ENCODE data around the gene ADCY3. TPM values are rescaled to one million over a fixed set of nuclear protein-coding genes. Genes with fewer than 3 reads are reported as not detected.
"Not testable (repeated sequence)": the region's sequence is repeated elsewhere in the genome, so short reads cannot be mapped to it uniquely, and the experiment has no call there.

Gene ADCY3
- total RNA-seq, 1 experiment from 2014 or later = 75.6 TPM

DNA sequence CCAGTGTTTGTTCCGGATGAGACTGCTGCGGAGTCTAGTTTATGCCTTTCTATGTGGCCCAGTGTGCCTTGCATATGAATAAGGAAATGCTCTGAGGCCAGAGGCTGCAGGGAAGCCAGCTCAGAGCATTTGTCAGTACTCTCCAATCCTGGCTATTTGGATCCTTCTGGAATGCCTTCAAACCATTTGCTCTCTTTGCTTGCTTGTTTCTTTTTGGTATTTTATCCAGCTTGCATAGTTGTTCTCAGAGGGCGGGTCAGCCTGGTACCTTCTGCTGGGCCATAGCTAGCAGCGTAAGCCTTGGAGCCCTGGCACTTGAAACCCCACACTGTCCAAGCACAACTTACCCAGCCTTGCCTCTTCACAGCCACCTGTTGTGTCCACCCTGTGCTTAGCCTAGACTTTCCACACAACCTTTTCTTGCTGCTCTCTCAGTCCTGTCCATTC is 106.3 kb downstream of the ADCY3 start:
- CTCF ChIA-PET = interaction anchor here (0.8 kb wide), 1 partner anchor 21 kb away, joined by 4 read pairs; the partner anchor contains the start of genes CENPO and PTRHD1
- Mint-ChIP-seq H3K27ac (ENCODE audit: unreplicated experiment) (no peak overlapping the region), H3K4me1 (ENCODE audit: low read depth, unreplicated experiment) (peaks cover 17% of the 10 kb centered on the region), H3K4me3 (ENCODE audit: unreplicated experiment) (no peak overlapping the region), H3K9me3 (ENCODE audit: unreplicated experiment) (no peaks in the 10 kb centered on the region), H3K27me3 (ENCODE audit: insufficient read depth, unreplicated experiment) (no peaks in the 10 kb centered on the region), H3K36me3 (ENCODE audit: insufficient read depth, unreplicated experiment) (peaks cover 76% of the 10 kb centered on the region)
- Histone ChIP-seq H3K9me3 (no peaks in the 10 kb centered on the region), H3K4me3 (ENCODE audit: low read depth, low read length) (no peak overlapping the region), H3K36me3 (ENCODE audit: control insufficient read depth, insufficient read depth, low read length) (peaks cover 2% of the 10 kb centered on the region), H3K4me1 (peaks cover 4% of the 10 kb centered on the region; the same call in 1 of the 2 replicates), H3K27me3 (replicated peaks; ENCODE audit: control insufficient read depth, insufficient read depth, low read length) (no peaks in the 10 kb centered on the region)
- TF ChIP-seq, protein P1, sequence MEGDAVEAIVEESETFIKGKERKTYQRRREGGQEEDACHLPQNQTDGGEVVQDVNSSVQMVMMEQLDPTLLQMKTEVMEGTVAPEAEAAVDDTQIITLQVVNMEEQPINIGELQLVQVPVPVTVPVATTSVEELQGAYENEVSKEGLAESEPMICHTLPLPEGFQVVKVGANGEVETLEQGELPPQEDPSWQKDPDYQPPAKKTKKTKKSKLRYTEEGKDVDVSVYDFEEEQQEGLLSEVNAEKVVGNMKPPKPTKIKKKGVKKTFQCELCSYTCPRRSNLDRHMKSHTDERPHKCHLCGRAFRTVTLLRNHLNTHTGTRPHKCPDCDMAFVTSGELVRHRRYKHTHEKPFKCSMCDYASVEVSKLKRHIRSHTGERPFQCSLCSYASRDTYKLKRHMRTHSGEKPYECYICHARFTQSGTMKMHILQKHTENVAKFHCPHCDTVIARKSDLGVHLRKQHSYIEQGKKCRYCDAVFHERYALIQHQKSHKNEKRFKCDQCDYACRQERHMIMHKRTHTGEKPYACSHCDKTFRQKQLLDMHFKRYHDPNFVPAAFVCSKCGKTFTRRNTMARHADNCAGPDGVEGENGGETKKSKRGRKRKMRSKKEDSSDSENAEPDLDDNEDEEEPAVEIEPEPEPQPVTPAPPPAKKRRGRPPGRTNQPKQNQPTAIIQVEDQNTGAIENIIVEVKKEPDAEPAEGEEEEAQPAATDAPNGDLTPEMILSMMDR (IDR thresholded peaks at IDR 0.05; ENCODE audit: insufficient read depth in 1 of 2, low read depth in 1 of 2, low read length in 1 of 2, severe bottlenecking in 1 of 2, unreplicated experiment in 1 of 2) = no peak
- DNase-seq = no peak
- BruUV-seq (replicated peaks) = no TSS peak
- intact Hi-C loops (cut with micrococcal nuclease; ENCODE audit: unreplicated experiment) = no loop called here
- POLR2A ChIA-PET = no interaction called here

DNA sequence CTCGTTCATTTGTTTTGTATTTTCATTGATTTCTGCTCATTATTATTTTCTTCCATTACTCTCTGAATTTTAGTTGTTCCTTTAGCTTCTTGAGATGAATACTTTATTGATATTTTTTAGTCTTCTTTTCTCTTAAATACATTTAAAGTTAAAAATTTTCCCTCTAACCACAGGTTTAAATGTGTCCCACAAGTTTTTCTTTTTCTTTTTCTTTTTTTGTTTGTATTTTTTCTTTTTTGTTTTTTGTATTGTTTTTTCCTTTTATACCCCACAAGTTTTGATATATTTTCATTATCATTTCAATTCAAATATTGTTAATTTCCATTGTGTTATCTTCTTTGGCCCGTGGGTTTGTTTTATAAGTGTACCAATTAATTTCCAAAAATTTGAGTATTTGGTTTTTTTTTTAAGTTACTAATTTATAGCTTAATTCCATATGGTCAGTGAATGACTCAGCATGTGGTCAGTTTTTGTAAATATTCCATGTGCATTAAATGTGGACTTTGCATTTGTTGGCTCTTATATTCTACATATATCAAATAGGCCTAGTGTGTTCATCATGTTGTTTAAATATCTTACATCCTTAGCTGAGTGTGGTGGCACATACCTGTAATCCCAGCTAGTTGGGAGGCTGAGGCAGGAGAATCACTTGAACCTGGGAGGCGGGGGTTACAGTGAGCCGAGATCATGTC is 110.6 kb downstream of the ADCY3 start:
- no peak for DNase-seq
- Mint-ChIP-seq H3K27me3 (ENCODE audit: insufficient read depth, unreplicated experiment) (no peaks in the 10 kb centered on the region), H3K36me3 (ENCODE audit: insufficient read depth, unreplicated experiment) (peaks cover 66% of the 10 kb centered on the region), H3K4me1 (ENCODE audit: low read depth, unreplicated experiment) (peaks cover 11% of the 10 kb centered on the region), H3K4me3 (ENCODE audit: unreplicated experiment) (no peak overlapping the region), H3K27ac (ENCODE audit: unreplicated experiment) (no peak overlapping the region), H3K9me3 (ENCODE audit: unreplicated experiment) (no peaks in the 10 kb centered on the region)
- BruUV-seq (replicated peaks) = no TSS peak
- TF ChIP-seq, protein P1 (IDR thresholded peaks at IDR 0.05; ENCODE audit: insufficient read depth in 1 of 2, low read depth in 1 of 2, low read length in 1 of 2, severe bottlenecking in 1 of 2, unreplicated experiment in 1 of 2) = no peak
- ChIA-PET CTCF (interaction anchor here (1.2 kb wide), 1 partner anchor 17 kb away, joined by 5 read pairs; the partner anchor contains the start of genes CENPO and PTRHD1), POLR2A (interaction anchor here (1.2 kb wide), 1 partner anchor 16 kb away, joined by 6 read pairs; the partner anchor contains the start of genes CENPO and PTRHD1)
- Histone ChIP-seq H3K4me1 (peaks cover 15% of the 10 kb centered on the region), H3K4me3 (ENCODE audit: low read depth, low read length) (no peak overlapping the region), H3K27me3 (replicated peaks; ENCODE audit: control insufficient read depth, insufficient read depth, low read length) (no peaks in the 10 kb centered on the region), H3K9me3 (no peaks in the 10 kb centered on the region), H3K36me3 (ENCODE audit: control insufficient read depth, insufficient read depth, low read length) (no peaks in the 10 kb centered on the region; the same call in 1 of the 2 replicates)
- intact Hi-C loops (cut with micrococcal nuclease; ENCODE audit: unreplicated experiment) = no loop called here

DNA sequence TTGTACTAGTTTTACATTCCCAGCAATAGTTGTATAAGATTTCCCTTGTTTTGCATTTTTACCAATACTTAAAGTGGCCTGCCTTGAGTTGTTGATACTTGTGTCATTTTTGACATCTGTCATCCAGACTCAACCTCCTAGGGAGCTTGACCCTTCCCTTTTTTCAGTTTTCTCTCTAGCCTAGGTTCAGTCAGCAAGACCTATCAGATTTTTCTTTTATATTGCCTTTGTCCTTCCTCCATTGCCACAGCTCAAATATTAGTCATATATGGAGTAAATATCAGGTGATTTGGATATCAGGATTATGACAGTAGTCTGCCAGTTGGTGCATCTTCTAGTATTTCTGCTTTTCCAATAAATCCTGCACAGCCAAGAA is 113.4 kb downstream of the ADCY3 start:
- H3K36me3 ChIP-seq (ENCODE audit: control insufficient read depth, insufficient read depth, low read length) = no peaks in the 10 kb centered on the region; the same call in 1 of the 2 replicates
- peaks cover 11% of the 10 kb centered on the region for H3K4me1 Mint-ChIP-seq (ENCODE audit: low read depth, unreplicated experiment)
- intact Hi-C loops (cut with micrococcal nuclease; ENCODE audit: unreplicated experiment) = loop anchor here (2.0 kb wide), 1 partner anchor 14 kb away; the partner anchor contains the start of genes CENPO and PTRHD1
- no peaks in the 10 kb centered on the region for H3K27me3 ChIP-seq (replicated peaks; ENCODE audit: control insufficient read depth, insufficient read depth, low read length)
- H3K27me3 Mint-ChIP-seq (ENCODE audit: insufficient read depth, unreplicated experiment) = no peaks in the 10 kb centered on the region
- no TSS peak for BruUV-seq (replicated peaks)
- peak overlapping the region; percentile 24 for H3K27ac Mint-ChIP-seq (ENCODE audit: unreplicated experiment)
- H3K9me3 Mint-ChIP-seq (ENCODE audit: unreplicated experiment) = no peaks in the 10 kb centered on the region
- no peak for DNase-seq
- CTCF ChIA-PET = interaction anchor here (0.5 kb wide), 1 partner anchor 554 kb away, joined by 6 read pairs; no protein-coding TSS in a partner anchor
- no peak overlapping the region for H3K4me3 Mint-ChIP-seq (ENCODE audit: unreplicated experiment)
- POLR2A ChIA-PET = no interaction called here
- peaks cover 58% of the 10 kb centered on the region for H3K36me3 Mint-ChIP-seq (ENCODE audit: insufficient read depth, unreplicated experiment)
- TF ChIP-seq, protein P1 (IDR thresholded peaks at IDR 0.05; ENCODE audit: insufficient read depth in 1 of 2, low read depth in 1 of 2, low read length in 1 of 2, severe bottlenecking in 1 of 2, unreplicated experiment in 1 of 2) = no peak
- no peak overlapping the region for H3K4me3 ChIP-seq (ENCODE audit: low read depth, low read length)
- peaks cover 15% of the 10 kb centered on the region for H3K4me1 ChIP-seq
- no peaks in the 10 kb centered on the region for H3K9me3 ChIP-seq

DNA sequence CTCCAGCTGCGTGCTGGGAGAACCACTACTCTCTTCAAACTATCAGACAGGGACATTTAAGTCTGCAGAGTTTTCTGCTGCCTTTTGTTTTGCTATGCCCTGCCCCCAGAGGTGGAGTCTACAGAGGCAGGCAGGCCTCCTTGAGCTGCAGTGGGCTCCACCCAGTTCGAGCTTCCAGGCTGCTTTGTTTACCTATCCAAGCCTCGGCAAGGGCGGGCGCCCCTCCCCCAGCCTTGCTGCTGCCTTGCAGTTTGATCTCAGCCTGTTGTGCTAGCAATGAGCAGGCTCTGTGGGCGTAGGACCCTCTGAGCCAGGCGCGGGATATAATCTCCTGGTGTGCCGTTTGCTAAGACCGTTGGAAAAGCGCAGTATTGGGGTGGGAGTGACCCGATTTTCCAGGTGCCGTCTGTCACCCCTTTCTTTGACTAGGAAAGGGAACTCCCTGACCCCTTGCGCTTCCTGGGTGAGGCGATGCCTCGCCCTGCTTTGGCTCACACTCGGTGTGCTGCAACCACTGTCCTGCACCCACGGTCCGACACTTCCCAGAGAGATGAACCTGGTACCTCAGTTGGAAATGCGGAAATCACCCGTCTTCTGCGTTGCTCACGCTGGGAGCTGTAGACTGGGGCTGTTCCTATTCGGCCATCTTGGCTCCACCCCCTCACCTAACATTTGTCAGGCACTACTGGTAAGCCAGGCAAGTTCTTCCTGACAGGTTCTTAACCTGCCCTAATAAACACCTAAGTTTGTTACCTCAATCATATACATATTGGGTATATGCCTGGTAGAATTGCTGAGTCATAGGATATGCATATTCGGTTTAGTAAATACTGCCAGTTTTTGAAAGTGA is 114.0 kb downstream of the ADCY3 start:
- not testable (repeated sequence) for BruUV-seq (replicated peaks); H3K27me3 Mint-ChIP-seq (ENCODE audit: insufficient read depth, unreplicated experiment); H3K36me3 ChIP-seq (ENCODE audit: control insufficient read depth, insufficient read depth, low read length); H3K9me3 ChIP-seq; H3K4me3 ChIP-seq (ENCODE audit: low read depth, low read length); H3K27me3 ChIP-seq (replicated peaks; ENCODE audit: control insufficient read depth, insufficient read depth, low read length); H3K4me3 Mint-ChIP-seq (ENCODE audit: unreplicated experiment); H3K27ac Mint-ChIP-seq (ENCODE audit: unreplicated experiment); H3K9me3 Mint-ChIP-seq (ENCODE audit: unreplicated experiment)
- ChIA-PET CTCF (interaction anchor here (0.5 to 1.0 kb wide), 2 partner anchors 13 to 555 kb away, joined by 4 to 6 read pairs; partner anchors contain the start of genes CENPO and PTRHD1), POLR2A (interaction anchor here (0.6 to 0.7 kb wide), 3 partner anchors 13 to 442 kb away, joined by 3 read pairs; no protein-coding TSS in a partner anchor)
- intact Hi-C loops (cut with micrococcal nuclease; ENCODE audit: unreplicated experiment) = loop anchor here (2.0 kb wide), 1 partner anchor 13 kb away; the partner anchor contains the start of genes CENPO and PTRHD1
- peaks cover 11% of the 10 kb centered on the region for H3K4me1 Mint-ChIP-seq (ENCODE audit: low read depth, unreplicated experiment)
- peaks cover 15% of the 10 kb centered on the region for H3K4me1 ChIP-seq
- DNase-seq = peak; percentile 69 to 75
- H3K36me3 Mint-ChIP-seq (ENCODE audit: insufficient read depth, unreplicated experiment) = peaks cover 58% of the 10 kb centered on the region
